ENCODE measurements around the gene DPAGT1. TPM values are rescaled to one million over a fixed set of nuclear protein-coding genes. Genes with fewer than 3 reads are reported as not detected.

Gene DPAGT1
- total and polyA plus RNA-seq, 12 donors: 26.8 to 73.9 (median 50.2) TPM

DNA sequence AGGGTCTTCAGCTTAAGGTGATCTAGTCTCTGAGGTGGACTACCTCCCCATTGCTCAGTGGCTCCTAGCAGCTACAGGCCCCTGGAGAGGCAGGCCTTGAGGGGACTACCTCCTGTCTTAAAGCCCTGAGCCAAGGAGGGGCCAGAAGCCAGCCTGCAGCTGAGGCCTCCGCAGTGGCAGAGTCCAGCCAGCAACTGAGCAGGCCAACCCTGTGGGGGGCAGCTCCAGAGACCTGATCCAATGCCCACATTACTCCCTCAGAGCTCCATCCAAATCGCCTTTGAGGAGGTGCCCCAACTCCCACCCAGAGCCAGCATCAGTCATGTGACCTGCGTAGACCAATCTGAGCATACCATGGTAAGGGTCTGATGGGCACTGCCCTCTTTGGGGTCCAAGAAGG, 8.2 kb upstream of the DPAGT1 start:
- Histone ChIP-seq H3K4me3 (no peak overlapping the region), H3K9me3 (replicated peaks in 1 of 3) (no peaks in the 10 kb centered on the region), H3K36me3 (replicated peaks in 1 of 2) (peaks cover 0 to 40% of the 10 kb centered on the region in 2 donors), H3K27me3 (no peaks in the 10 kb centered on the region), H3K27ac (no peak overlapping the region), H3K4me1 (replicated peaks in 1 of 2) (peaks cover 14 to 27% of the 10 kb centered on the region in 2 donors)
- WGBS, 4 donors: 93 to 94% methylated on average over 3 of the region's 3 CpGs; no CpG with 5 or more reads in 2 of the 4 donors
- intact Hi-C loops (cut with DNase I): no loop called here
- no peak for DNase-seq
- no peak for TF ChIP-seq POLR2A (IDR thresholded peaks at IDR 0.05)
- TF ChIP-seq, protein P1, sequence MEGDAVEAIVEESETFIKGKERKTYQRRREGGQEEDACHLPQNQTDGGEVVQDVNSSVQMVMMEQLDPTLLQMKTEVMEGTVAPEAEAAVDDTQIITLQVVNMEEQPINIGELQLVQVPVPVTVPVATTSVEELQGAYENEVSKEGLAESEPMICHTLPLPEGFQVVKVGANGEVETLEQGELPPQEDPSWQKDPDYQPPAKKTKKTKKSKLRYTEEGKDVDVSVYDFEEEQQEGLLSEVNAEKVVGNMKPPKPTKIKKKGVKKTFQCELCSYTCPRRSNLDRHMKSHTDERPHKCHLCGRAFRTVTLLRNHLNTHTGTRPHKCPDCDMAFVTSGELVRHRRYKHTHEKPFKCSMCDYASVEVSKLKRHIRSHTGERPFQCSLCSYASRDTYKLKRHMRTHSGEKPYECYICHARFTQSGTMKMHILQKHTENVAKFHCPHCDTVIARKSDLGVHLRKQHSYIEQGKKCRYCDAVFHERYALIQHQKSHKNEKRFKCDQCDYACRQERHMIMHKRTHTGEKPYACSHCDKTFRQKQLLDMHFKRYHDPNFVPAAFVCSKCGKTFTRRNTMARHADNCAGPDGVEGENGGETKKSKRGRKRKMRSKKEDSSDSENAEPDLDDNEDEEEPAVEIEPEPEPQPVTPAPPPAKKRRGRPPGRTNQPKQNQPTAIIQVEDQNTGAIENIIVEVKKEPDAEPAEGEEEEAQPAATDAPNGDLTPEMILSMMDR (IDR thresholded peaks at IDR 0.05): no peak

DNA sequence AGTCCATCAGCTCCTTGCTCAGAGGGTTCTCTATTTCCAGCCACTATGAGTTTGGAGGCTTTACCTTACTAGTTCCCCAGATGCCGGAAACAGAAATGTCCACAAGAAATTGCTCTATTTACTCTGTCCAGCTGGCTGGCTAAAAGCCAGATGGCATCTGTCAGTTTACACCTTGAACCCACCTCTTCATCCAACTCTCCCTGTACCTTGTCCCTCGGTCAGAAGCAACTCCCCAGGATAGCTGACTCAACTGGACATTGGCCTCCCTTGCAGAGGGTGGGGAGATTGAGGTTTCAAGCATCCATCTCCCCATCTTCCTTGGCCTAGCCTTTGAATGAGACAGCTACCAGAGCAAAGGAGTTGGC, 7.2 kb upstream of the DPAGT1 start:
- intact Hi-C loops (cut with DNase I): no loop called here
- Histone ChIP-seq H3K4me1 (replicated peaks in 1 of 2) (peaks cover 14 to 27% of the 10 kb centered on the region in 2 donors), H3K27me3 (no peaks in the 10 kb centered on the region), H3K4me3 (peak overlapping the region in 1 of 4 donors; percentile 23), H3K9me3 (replicated peaks in 1 of 3) (no peaks in the 10 kb centered on the region), H3K27ac (no peak overlapping the region), H3K36me3 (replicated peaks in 1 of 2) (peaks cover 0 to 30% of the 10 kb centered on the region in 2 donors)
- 88 to 96% (median 93%) methylated on average over 2 of the region's 2 CpGs for WGBS, 4 donors
- DNase-seq: no peak
- TF ChIP-seq POLR2A (IDR thresholded peaks at IDR 0.05): no peak
- TF ChIP-seq, protein P1 (IDR thresholded peaks at IDR 0.05): no peak

DNA sequence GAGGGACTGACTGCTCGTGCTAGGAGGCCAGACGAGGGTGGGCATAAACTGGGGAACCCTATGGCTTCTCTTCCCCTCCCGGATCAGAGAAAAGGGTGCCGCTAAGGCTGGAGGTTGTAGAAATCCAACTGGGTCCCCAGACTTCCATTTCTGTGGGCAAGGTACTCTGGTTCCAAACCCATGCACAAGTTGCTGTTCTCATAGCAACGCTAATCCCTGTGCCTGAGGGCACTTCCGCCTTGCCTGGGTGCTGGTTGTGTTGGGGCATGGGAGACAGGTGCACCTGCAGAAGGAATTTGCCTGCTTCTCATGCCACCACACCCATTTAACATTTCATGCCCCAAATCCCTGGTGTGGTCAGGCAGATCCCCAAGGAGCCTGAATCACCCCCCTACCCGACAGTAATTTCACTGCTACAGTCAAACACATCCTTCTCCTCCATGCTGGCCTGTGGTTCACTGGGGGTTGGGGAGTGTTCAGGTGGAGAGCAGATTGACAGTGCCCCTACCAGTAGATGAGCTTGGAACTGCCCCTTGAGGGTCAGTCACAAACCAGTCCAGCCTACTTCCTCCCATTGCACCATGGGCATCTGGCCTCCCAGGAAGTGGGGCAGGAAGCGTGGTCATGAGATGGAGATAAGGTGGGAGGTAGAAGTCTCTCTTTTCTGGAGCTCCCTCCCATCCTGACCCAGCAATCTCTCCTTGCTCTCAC, 6.6 kb upstream of the DPAGT1 start:
- DNase-seq: peak in 1 of 7 donors; percentile 13
- TF ChIP-seq POLR2A (IDR thresholded peaks at IDR 0.05): no peak
- TF ChIP-seq, protein P1 (IDR thresholded peaks at IDR 0.05): no peak
- 23 to 41% (median 29%) methylated on average over 5 to 8 of the region's 8 CpGs for WGBS, 4 donors
- H3K4me1 ChIP-seq (replicated peaks in 1 of 2): peaks cover 14 to 27% of the 10 kb centered on the region in 2 donors
- intact Hi-C loops (cut with DNase I): no loop called here
- peaks cover 0 to 26% of the 10 kb centered on the region in 2 donors for H3K36me3 ChIP-seq (replicated peaks in 1 of 2)
- peak overlapping the region in 2 of 5 donors; percentile 55 to 71 for H3K27ac ChIP-seq
- no peaks in the 10 kb centered on the region for H3K9me3 ChIP-seq (replicated peaks in 1 of 3)
- peak overlapping the region; percentile 21 to 95 (median 68) for H3K4me3 ChIP-seq
- H3K27me3 ChIP-seq: no peaks in the 10 kb centered on the region

DNA sequence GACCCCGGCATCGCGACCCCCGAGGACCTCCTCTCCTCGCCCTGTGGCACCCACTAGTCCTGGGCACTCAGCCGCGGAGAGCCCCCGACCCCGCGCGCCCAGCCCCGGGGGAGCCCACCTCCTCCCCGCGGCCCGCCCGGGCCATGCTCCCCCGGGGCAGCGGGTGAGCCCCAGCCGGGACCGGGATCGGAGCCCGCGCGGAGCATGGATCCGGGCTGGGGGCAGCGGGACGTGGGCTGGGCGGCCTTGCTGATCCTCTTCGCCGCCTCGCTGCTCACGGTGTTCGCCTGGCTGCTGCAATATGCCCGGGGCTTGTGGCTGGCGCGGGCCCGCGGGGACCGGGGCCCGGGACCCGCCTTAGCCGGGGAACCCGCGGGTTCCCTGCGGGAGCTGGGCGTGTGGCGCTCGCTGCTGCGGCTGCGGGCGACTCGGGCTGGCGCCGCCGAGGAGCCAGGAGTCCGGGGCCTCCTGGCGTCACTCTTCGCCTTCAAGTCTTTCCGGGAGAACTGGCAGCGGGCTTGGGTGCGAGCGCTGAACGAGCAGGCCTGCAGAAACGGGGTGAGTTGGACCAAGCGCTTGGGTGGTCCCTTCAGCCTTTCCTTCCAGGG, 6.0 kb upstream of the DPAGT1 start:
- Histone ChIP-seq H3K9me3 (replicated peaks in 1 of 3) (no peaks in the 10 kb centered on the region), H3K4me3 (peak overlapping the region; percentile 21 to 95 (median 68)), H3K36me3 (replicated peaks in 1 of 2) (peaks cover 0 to 21% of the 10 kb centered on the region in 2 donors), H3K27me3 (no peaks in the 10 kb centered on the region), H3K4me1 (replicated peaks in 1 of 2) (peaks cover 20 to 34% of the 10 kb centered on the region in 2 donors), H3K27ac (peak overlapping the region in 4 of 5 donors; percentile 33 to 71 (median 60))
- TF ChIP-seq, protein P1 (IDR thresholded peaks at IDR 0.05): no peak
- TF ChIP-seq POLR2A (IDR thresholded peaks at IDR 0.05): no peak
- peak in 1 of 7 donors; percentile 19 for DNase-seq
- intact Hi-C loops (cut with DNase I): no loop called here
- WGBS, 4 donors: 0 to 1% (median 0%) methylated on average over 5 to 65 of the region's 65 CpGs

Data from adrenal gland (tissue), 12 donors.